Stimulated activated CD8-positive, alpha-beta memory T cell treated with anti-CD3 and anti-CD28 coated beads, Interleukin-15, amount 100 ng/mL, for 4 hours (primary cell): ENCODE data around the gene LITAFD.
"Not testable (repeated sequence)": the region's sequence is repeated elsewhere in the genome, so short reads cannot be mapped to it uniquely, and the experiment has no call there.

Experiments used
- DNase-seq, 2 donors: peaks; one replicate each; pipeline ENCODE4 v3.0.0-alpha.2; 2020; ENCODE audit warnings: low read depth in 2 of 2

The LITAFD gene

GRCh38 chr16:8882041-8882617 is at the start of gene LITAFD:
Gene LITAFD, plus strand, starts transcription at chr16:8882351. Its CDS starts 2,005 bp downstream, at chr16:8884356.
- no peak for DNase-seq

DNA sequence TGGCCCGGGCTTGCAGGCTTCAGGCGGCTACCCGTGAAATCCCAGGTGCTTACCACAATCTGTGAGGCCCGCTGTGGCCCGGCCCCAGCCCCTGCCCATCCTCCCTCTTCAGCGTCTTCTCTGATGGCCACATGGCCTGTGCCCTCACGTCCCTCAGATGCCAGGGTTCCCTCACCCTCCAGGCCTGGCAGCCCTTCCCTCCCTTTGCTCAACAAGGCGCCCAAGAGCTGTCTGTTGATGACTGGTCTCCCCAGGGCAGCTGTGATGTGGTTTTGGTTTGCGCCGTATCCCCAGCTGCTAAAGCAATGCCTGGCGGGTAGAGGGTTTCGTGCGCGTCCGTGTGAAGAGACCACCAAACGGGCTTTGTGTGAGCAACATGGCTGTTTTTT is 49.4 kb upstream of the LITAFD start:
- DNase-seq: no peak

DNA sequence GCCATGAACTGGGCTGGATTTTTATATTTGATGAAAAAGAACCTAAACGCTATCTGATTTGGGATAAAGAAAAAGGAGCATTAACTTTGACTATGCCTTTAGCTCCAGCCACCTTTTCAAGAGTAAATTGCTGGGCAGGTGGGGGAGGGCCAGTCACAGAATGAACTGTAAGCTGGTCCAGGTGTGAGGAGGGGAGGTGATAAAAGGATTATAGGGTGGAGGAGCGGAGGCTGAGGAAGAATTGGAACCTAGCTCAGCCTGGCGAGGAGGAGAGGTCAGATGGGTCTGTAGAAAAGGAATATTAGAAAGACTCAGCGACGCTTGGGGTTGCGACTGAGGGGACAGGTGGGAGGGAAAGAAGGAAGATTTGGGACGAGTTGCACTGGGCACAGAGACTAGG is 45.4 kb upstream of the LITAFD start:
- not testable (repeated sequence) for DNase-seq

DNA sequence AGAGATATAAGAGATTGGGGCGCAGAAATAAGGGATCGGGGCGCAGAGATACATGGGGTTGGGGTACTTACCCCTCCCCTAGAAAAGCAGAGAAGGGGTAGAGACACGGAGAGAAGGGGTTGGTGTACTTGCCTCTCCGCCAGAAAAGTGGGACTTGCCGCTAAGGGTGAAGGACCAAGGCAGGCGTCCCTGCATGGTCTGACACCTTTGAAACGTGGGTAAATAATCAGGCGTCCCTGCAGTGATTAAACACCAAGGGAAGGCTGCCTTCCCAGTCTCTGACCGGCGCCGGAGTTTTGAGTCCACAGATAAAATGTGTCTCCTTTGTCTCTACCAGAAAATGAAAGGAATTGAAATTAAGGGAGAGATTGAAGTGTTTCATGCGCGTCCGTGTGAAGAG is 44.6 kb upstream of the LITAFD start:
- not testable (repeated sequence) for DNase-seq

- not testable (repeated sequence) for DNase-seq
Measured at GRCh38 chr16:8842016-8842415, 40.1 kb upstream of the LITAFD start.

- DNase-seq: not testable (repeated sequence)
Measured at GRCh38 chr16:8843296-8843695, 38.9 kb upstream of the LITAFD start.

DNA sequence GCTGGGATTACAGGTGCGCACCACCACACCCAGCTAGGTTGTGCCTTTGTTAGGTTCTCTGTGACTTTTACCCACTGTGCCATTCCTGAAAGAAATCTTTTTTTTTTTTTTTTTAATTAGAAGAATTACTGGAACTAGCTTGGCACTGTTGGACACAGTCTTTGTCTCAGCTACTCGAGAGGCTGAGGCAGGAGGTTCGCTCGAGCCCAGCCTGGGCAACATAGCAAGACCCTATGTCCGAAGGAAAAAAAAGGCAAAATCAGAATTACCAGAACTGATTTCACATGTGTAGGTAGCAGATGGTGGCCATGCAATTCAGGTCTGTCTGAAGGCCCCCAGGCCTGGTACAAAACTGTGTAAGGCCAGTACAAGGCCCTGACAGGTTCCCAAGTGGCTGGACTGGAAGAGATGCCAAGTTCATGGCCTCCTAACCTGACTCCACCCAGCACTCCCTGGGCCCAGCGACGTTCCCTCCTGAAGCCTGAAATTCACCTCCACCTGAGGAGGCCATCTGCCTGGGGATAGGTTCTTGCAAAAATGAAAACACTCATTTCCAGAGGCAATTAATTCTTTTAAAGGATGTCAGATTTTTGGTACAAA is 36.4 kb upstream of the LITAFD start:
- no peak for DNase-seq

DNA sequence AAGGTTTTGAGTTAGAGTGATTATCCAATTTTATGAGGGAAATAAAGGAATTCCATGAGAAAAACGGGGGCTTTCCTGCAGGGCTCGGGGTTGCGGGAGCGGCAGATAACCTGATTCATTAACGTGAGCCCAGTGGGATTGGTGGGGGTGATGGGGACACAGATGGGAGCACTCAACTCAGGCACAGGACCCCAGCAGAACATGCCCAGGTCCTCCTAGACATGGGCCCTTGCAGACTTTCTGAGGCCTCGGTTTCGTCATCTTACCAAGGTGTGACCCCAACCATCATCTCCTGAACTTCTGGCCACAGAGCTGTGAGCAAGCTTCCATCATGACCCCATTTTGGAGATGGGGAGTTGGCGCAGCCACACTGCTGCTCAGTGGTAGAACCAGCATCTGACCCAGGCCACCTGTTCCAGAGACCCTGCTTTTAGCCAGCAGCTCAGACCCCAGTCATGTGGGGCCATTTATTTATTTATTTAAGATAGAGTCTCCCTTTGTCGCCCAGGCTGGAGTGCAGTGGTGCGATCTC is 35.7 kb upstream of the LITAFD start:
- DNase-seq: no peak

- no peak for DNase-seq
Measured at GRCh38 chr16:8847145-8847544, 35.0 kb upstream of the LITAFD start.

DNA sequence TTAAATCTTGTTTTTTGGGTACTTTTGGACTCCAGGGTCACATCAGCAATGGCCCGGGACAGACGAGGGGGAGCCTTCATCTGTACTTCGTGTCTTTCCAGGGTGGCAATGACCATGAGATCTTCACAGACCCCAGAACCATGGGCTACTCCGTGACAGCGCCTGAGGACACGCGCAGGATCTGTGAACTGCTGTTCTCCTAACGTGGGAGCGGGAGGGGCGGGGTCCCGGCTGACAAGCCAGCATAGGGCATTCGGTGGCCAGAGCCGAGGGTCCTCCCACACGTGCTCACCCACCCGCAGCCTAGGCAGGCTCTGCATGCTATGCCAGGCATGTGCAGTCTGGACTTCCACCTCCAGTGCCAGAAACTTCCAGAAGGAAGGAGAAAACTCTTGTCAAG is 34.5 kb upstream of the LITAFD start:
- no peak for DNase-seq

- no peak for DNase-seq
Measured at GRCh38 chr16:8848231-8848938, 33.8 kb upstream of the LITAFD start.

DNA sequence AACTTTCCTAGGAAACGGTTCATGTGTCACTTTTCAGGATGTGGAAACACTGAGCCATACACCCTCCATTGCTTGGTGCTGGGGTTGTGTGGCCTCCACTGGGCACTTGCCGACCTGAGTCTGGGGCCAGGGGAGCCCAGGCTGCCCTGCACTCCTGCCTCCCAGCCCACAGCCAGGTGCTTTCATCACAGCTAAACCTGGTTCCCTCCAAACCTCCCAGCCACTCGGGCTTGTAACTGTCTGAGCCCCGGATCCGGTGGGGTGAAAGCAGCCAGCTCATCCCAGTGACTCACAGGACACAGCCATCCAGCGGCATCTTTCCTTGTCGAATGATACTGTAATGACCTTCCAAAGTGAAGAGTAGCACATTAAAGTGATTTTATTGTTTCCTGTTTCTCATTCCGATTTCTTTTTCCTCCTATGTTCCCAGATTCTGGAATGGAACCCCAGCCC is 33.2 kb upstream of the LITAFD start:
- no peak for DNase-seq

GRCh38 chr16:8849411-8850011 is 32.6 kb upstream of the LITAFD start:
- no peak for DNase-seq

GRCh38 chr16:8850279-8850885 is 31.8 kb upstream of the LITAFD start:
- DNase-seq: no peak

- DNase-seq: no peak
Measured at GRCh38 chr16:8851761-8852403, 30.3 kb upstream of the LITAFD start.

GRCh38 chr16:8852534-8852933 is 29.6 kb upstream of the LITAFD start:
- no peak for DNase-seq

DNA sequence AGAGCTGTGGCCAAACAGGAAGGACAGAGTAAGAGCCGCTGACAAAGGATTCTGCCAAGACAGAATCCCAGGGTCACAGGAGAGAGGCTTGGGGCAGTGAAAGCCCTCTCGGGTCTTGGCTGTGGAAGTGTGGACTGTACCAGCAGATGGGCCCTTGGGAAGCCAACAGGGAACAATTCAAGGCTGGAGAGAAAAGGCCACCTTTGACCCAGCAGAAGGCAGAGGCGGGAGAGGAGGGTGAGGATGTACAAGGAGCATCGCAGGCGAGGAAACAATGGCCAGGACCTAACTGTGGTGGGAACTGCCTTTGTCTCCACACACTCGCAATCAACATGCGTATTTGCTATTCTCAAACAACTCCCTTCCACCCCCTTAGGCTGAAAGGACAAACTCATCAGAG is 29.0 kb upstream of the LITAFD start:
- DNase-seq: no peak

GRCh38 chr16:8853611-8854010 is 28.5 kb upstream of the LITAFD start:
- no peak for DNase-seq

GRCh38 chr16:8854298-8854948 is 27.7 kb upstream of the LITAFD start:
- DNase-seq: no peak

- DNase-seq: no peak
Measured at GRCh38 chr16:8855051-8855786, 26.9 kb upstream of the LITAFD start.
